GM21360 (cell line): ENCODE measurements around the gene MARCHF3.
"Not testable (repeated sequence)": the region's sequence is repeated elsewhere in the genome, so short reads cannot be mapped to it uniquely, and the experiment has no call there.

Experiments
- ATAC-seq: cut with Tn5 transposase; IDR thresholded peaks from one replicate; pipeline ENCODE4 v1.9.1; 2021; ENCODE audit warnings: mild to moderate bottlenecking, moderate library complexity; ENCODE audit not compliant: unreplicated experiment

Gene MARCHF3

DNA sequence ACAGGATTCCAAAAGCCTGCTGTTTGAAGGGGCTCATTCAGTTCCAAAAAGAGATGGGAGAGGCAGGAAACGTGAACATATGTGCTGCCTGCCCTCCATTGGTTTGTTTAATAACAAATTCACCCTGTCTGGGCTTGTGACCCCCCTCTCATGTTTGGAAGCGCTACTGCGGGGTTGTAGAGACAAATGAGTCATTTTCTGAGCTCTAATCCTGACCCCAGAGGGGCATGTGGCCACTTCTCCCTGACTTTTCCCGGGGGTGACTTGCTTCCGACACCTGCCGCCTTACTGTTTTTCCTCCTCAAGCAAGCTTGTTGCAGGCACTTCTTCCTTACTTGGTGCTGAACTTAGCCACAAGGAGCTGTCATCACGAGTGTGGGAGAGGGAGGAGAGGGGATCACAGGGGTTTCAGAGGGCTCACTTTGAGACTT, 177.5 kb downstream of the MARCHF3 start:
- no peak for ATAC-seq

DNA sequence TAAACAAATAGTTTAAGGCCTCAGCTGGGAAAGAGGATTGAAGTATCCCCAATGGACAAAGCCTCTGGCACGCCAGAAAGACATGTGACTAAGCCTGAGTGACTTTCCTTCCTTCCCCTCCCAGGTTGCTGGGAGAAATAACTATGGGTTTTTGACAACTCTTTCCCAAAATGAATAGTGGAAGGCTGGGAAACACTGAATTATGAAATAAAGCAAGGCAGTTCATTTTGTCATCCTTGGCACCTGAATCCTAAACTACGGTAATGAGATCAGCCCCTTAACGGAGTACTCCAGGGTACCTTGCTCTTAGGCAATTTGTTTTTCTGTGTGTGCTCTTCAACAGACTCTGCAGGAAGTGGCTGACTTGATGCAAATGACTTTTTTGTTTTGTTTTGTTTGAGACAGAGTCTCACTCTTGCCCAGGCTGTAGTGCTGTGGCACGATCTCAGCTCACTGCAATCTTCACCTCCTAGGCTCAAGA, 178.2 kb downstream of the MARCHF3 start:
- no peak for ATAC-seq

DNA sequence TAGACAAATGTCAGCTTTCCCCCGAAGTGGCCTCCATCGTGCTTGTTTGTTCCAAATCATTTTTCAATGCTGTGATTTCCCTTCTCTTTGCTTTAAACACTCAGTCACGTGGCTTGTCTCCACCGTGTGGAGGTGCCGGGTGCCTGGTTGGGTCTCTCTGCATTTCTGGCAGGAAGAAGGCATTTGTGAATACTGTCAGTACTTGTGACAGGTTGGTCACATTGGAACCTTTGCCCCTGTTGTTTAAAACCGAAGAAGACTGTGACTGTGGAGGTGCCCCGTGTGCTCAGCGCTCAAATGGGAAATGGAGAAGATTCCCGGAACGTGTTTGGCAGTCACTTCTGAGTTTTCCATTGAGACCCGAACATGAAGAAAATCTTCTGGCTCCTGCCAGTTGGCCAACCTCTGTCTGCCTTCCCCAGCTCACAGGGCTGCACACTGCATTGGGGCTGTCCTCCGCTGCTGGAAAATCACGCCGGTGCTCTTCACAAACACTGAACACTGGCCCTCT, 178.8 kb downstream of the MARCHF3 start:
- no peak for ATAC-seq

DNA sequence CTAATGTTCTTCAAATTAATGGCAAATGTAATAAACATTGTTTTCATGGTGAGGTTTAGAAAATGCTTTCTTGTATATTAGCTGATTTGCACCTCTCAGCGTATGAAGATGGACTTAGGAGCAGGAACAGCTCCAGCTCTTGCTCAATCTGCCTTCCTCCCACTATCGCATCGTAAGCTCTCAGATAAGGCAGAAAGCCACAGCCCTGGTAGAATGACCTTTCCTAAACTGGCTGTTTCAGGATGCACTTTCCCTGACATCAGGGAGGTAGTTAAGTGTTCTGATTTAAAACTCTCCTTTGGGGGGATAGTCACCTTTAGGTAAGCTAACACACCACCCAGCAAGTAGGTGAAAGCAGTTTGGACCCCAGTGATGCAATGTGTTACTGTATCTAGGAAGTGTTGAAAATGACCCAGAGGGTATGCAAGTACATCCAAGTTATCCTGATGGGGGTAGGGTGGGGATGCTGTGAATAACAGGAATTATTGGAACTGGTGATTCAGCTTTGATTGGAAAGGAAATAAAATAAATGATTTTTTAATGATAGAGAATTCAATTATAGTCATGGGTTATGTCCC, 181.2 kb downstream of the MARCHF3 start:
- no peak for ATAC-seq

DNA sequence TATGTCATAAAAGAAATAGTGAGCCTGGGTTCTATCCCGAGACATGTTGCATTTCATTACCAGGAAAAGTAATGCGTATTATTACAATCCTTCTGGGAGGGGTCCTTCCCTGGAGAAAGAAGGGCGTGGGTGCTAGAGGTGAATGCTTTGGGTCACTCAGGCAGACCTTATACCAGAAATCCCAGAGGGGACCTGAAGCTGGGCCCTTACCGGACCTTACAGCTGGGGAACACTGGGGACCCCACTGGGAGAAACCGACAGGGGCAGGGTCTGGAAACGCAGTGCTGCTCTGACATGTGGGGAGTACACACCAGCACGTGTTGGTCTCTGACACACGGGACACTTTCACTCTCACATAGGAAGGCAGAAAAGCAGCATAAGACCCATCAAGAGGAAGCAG, 182.1 kb downstream of the MARCHF3 start:
- no peak for ATAC-seq

DNA sequence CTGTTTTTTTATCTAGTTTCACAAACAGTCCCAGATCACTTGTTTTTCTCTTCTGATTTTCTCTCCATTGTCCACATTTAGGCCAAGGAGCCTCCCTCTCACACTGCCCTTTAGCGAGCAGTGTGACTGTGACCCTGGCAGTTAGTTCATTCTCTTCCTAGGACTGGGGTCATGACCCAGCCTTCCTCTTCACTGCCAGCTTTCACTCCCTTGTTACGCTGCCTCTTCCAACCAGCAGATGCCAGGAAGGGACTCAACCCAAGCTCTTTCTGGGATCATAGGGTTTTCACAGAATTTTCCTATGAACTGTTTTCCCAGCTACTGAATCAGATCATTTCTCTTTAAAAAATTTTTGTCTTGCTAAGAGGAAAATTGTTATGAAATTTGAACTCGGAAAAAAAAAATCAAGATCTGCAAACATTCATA, 182.5 kb downstream of the MARCHF3 start:
- ATAC-seq: no peak

DNA sequence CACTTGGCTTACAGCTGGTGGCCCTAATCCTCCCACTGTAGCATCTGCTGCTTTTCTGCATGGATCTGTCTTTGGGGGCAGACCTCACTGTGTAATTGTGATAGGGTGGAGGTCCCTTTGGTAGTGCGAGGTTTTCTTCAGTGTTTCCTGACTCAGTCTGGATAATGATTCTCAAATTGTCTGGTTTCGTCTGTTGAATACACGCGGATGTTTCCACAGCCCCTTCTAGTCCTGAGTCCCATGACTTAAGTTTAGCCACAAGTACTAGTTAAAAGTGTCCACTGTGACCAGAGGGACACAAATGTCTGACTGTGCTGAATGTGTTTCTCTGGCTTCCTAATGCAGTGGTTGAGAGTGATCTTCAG, 182.9 kb downstream of the MARCHF3 start:
- ATAC-seq: no peak

DNA sequence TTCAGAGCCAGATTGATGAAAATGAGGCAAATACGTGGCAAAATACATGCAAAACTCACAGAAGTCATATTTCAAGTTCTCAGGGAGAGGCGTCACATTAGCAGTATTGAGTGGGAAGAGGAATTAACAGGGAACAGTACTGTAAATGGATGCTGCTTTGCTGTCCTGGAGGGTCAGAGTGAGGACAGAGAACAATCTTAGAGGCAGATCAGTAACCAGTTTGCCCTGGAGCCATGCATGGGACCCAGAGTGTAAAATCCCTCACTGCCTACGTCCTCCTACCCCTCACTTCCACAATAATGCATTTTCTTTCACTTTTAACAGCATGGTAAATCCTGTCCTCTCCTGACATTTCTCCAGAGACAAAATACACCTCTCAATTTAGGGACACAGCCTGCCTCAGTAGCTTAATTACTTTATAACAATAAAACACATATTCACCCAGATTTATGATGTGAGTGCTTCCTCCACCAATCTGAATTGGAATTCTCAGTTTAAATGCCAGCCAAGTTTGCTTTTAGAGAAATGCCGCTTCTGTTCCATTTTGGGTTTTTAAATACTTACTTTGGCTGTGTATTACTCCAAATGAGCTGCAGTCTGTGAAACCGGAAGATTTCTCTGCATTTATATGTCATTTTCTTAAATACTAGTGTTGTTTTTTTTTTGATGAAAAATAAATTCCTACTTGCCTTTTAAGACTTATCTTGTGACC, 183.5 kb downstream of the MARCHF3 start:
- ATAC-seq: no peak

DNA sequence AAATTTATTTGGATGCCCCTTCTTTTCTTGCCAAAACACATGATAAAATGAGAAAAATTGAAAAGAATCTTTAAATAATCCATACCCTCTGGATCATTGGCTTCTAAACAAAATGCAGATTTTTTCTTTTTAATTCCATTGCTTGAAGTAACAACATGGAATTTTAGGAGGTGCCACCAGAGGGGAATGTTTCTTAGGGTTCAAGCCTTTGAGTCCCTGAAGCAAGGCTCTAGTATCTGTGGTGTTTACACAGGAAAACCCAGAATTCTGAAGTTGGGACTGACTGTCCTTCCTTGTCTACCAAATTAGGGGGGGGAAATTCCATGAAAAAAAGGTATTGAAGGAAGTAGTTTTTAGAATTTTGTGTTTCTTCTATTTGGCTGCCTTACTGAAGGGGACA, 184.0 kb downstream of the MARCHF3 start:
- ATAC-seq: no peak

DNA sequence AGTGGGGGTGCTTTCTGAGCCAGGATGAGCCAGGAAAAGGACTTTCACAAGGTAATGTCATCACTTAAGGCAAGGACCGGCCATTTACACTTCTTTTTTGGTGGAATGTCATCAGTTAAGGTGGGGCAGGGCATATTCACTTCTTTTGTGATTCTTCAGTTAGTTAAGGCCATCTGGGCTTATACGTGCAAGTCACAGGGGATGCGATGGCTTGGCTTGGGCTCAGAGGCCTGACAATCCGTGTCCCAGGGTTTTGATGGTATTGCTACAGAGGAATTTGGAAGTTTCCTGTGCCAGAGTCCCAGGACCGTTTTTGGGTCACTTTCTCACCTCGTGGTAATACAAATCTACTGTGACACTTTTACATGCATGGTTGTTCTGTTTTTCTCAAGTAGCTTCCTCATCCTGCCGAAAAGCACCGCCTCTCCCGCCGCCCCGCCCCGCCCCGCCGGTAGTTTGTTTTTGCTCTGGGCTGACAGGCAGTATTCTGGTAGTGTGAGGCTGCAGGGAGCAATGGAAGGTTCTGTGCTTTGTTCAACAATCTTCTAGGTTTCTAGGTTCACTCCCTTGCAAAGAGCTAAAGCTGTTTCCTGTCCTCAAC, 184.8 kb downstream of the MARCHF3 start:
- peak; percentile 75 for ATAC-seq

DNA sequence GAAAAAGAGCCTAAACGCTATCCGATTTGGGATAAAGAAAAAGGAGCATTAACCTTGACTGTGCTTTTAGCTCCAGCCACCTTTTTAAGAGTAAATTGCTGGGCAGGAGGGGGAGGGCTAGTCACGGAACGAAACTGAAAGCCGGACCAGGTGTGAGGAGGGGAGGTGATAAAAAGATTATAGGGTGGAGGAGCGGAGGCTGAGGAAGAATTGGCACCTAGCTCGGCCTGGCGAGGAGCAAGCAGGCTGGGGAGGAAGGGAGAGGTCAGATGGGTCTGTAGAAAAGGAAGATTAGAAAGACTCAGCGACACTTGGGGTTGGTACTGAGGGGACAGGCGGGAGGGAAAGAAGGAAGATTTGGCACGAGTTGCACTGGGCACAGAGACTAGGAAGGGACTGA, 187.0 kb downstream of the MARCHF3 start:
- ATAC-seq: not testable (repeated sequence)

DNA sequence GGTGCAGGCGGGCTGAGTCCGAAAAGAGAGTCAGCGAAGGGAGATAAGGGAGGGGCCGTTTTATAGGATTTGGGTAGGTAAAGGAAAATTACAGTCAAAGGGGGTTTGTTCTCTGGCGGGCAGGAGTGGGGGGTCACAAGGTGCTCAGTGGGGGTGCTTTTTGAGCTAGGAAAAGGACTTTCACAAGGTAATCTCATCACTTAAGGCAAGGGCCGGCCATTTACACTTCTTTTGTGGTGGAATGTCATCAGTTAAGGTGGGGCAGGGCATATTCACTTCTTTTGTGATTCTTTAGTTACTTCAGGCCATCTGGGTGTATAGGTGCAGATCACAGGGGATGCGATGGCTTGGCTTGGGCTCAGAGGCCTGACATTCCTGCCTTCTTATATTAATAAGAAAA, 191.0 kb downstream of the MARCHF3 start:
- ATAC-seq: not testable (repeated sequence)

DNA sequence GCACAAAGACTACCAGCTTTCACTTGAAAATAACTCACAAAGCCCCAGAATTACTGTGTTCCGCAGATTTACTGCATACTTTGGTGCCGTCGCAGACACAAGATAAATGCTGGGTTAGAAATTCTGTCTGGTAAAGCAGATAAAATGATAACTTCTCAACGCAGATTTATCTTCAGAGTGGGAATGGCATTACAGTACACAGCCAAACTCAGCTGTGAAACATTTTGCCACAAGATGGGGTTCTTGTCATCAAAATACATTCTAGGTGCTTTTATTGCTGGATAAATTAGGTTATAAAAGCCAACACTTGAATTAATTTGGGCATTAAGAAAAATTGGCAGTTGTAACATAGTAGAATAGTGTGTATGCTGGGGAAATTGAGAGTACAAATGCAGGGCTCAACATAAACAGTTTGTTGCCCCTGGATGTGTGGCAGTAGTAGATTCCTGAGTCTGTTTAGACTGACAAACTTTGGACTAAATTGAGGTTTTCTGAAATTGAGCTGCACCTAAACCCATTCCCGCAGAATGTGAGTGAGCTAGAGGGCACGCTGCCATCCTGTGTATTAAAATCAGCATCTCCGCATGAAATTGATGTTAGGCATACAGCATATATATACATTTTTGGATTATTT, 192.3 kb downstream of the MARCHF3 start:
- ATAC-seq: no peak

DNA sequence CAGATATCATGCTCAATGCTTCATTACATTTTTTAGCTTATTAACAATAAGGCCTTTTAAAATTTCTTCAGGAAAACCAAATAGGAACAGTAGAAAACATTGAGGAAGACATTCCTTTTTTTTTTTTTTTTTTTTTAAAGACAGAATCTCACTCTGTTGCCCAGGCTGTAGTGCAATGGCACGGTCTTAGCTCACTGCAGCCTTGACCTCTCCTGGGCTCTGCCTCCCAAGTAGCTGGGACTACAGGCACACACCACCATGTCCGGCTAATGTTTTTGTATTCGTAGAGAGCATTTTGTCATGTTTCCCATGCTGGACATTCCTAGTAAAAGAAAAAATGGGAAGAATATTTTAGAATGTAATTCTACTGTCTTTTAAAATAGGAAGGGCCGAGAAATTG, 193.1 kb downstream of the MARCHF3 start:
- no peak for ATAC-seq

DNA sequence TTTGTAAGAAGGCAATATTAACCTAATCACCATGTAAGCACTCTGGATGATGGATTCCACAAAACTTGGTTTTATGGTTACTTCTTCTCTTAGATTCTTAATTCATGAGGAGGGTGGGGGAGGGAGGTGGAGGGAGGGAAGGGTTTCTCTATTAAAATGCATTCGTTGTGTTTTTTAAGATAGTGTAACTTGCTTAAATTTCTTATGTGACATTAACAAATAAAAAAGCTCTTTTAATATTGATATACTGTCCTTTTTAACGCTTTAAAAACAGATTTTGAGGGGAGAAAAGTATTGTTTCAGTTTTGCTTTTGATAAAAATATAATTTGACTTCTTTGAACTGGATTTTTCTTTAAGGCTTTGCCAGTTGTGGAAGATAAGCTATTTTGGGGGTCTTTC, 193.6 kb downstream of the MARCHF3 start:
- no peak for ATAC-seq

DNA sequence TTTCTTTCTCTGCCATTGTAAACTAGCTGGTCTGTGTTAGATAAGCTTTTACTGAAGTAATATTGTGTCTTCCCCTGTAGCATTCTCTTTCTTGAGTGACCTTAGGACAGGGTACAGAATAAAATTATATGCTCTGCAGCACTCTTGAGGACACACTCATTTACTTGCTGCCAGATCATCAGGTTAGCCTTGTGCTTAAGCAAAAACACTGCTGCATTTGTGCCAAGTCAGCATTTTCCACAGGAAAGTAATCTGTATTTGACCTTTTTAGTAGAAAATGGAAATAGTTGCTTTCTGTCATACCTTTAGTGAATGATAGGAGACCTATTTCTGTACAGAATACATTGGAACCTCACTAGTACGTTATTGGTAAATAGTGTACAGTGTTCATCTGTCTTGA, 199.2 kb downstream of the MARCHF3 start:
- no peak for ATAC-seq

DNA sequence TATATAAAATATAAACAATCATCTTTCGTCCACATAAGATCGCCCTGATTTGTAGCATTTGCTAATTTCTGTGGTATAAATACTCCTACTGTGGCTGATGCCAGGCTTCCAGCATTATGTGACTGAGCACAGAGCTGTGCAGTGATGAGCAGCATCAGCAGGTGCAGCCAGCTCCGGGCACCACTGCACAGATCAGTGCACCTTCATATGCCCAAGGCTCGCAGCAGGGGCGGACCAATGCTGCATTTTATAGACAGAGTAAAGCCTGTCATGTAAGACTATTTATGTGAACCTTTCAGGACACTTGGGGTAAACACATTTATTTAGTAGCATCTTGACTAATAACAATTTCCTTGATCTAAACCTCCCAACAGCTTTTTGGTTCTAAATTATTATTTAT, 200.3 kb downstream of the MARCHF3 start:
- ATAC-seq: no peak

DNA sequence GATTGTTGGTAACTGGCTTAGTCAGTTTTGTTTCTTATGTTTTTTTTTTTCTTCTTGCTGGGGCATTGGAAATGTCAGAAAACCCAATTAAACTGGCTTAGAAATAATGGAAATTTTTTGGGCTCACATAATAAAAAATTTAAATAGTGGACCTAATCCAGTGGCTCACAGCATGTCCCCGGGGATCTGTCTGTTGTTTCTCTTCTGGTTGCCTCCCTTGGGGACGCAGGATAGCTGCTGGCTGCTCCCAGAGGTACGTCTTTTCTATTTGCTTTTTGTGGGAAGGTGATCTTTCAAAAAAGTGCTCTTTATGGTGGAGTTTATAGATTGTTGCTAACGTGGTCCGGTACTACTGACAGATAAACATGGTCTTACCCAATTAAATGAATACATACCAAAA, 201.3 kb downstream of the MARCHF3 start:
- no peak for ATAC-seq

DNA sequence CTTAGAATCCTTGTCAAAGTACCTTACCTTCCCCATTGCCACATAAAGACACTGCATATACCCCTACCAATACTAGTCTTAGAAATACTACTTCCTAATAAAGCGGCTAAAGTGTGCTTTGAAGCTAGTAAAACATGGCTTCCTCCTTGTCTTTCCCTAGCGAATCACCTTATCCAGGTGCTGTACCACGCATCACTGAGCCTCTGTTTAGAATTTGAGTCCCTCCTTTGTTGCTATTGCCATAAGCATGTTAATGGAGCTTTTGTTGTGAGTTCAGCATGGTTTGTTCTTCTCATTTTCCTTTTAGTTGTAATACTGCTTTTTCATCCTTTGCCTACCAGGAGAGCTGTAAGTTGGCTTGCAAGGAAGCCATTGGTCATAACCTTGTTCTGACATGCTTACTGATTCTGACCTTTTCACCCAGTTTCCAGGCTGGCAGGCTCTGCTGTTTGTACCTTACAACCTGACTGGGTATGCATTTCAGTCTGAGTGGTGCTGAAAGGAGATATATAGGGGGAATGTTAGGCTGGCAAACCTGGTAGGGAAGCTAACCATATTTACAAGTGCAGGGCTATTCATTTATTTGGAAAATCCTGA, 203.6 kb downstream of the MARCHF3 start:
- ATAC-seq: no peak

DNA sequence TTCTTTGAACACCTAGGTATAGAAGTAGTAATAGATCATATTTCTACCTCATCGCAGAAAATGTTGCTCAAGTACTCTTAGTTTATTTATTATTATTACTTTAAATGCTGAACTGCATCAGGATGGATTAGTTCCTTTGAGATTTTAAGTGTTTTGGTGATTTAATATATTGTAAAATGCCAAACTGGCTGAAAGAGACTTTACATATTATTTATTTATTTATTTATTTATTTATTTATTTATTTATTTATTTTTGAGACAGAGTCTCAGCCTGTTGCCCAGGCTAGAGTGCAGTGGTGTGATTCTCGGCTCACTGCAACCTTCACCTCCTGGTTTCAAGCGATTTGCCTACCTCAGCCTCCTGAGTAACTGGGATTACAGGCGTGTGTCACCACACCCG, 211.1 kb downstream of the MARCHF3 start:
- ATAC-seq: no peak

DNA sequence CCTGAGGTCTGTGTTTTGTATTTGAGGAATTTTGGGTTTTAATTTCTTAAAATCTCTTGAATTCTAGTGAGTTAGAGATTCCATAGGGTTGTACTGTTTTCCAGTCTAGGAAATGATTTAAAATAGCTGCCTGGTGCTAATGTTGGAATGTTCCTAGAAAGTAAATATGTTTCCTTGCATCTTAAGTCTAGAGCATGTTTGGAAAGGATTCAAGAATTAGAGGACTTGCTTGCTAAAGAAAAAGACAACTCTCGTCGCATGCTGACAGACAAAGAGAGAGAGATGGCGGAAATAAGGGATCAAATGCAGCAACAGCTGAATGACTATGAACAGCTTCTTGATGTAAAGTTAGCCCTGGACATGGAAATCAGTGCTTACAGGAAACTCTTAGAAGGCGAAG, 211.6 kb downstream of the MARCHF3 start:
- ATAC-seq: no peak
